ENCODE measurements around the gene SMARCB1. TPM values are rescaled to one million over a fixed set of nuclear protein-coding genes. Genes with fewer than 3 reads are reported as not detected.
A peak's percentile ranks its signal among the peaks of the same experiment; 100 is the strongest.

SMARCB1 gene
- total RNA-seq, 2 experiments from 2014 or later = 112 to 113 TPM

DNA sequence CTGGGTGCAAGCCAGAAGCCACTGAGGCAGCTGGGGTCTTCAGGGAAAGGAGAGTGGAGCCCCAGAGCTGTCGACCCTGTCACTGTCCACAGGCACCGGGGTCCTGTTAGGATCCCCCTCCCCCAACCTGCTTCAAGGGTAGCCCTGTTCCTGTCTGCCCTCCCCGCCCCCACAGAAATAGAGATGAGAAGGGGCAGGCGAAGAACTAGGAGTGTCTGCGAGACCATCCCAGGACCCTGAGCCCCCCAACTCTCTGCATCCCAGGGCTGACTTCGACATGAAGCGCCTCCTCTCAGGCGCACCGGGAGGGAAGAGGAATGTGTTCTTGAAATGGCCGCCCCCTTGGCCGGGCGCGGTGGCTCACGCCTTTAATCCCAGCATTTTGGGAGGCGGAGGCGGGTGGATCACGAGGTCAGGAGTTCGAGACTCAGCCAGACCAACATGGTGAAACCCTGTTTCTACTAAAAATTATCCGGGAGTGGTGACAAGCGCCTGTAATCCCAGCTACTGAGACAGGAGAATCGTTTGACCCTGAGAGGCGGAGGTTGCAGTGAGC is 35.2 kb upstream of the SMARCB1 start:
- peak; percentile 51 for DNase-seq
- Mint-ChIP-seq H3K36me3 (ENCODE audit: low read depth) (no peaks in the 10 kb centered on the region), H3K9me3 (ENCODE audit: insufficient read depth) (no peaks in the 10 kb centered on the region), H3K27me3 (ENCODE audit: low read depth) (no peaks in the 10 kb centered on the region), H3K4me3 (peak overlapping the region; percentile 75), H3K4me1 (ENCODE audit: low read depth) (peaks cover 20% of the 10 kb centered on the region), H3K27ac (peak overlapping the region; percentile 88)
- POLR2A ChIA-PET = interaction anchor here (0.9 to 2.6 kb wide), 6 partner anchors 9 to 69 kb away, joined by 3 to 7 read pairs (median 4); partner anchors contain the start of genes C22orf15, CHCHD10 and SMARCB1
- no peak for ATAC-seq
- CTCF ChIA-PET = interaction anchor here (1.0 to 1.5 kb wide), 4 partner anchors 8 to 19 kb away, joined by 3 to 5 read pairs (median 3); no protein-coding TSS in a partner anchor

DNA sequence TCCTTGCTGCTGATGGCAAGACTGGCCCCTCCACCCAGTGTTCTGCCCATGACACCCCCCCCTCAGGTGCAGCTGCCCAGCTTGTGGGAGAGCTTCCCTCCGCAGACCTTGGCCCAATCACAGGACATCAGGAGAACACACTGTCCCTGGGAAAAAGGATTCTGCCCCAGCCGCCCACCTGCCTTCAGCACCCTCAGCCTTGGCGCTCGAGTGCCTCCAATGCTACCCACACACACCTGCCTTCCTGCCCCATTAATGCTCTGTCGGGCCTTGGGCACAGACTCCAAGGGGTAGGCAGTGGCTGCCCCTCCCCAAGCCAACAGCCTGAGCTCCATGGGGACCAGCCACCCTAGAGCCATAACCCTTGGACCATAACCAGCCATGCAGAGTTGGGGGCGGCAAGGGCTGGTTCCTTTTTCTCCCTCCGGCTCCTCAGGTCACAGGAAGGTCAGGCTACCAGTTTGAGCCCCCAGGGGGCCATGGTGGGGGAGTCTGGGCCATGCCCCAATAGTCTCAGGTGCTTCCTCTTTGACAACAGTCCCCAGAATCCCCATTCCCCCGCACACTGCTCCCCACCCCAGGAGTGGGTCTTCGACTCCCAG is 34.6 kb upstream of the SMARCB1 start:
- Mint-ChIP-seq H3K4me1 (ENCODE audit: low read depth) (peaks cover 26% of the 10 kb centered on the region), H3K36me3 (ENCODE audit: low read depth) (no peaks in the 10 kb centered on the region), H3K9me3 (ENCODE audit: insufficient read depth) (no peaks in the 10 kb centered on the region), H3K27me3 (ENCODE audit: low read depth) (no peaks in the 10 kb centered on the region), H3K27ac (peak overlapping the region; percentile 80), H3K4me3 (peak overlapping the region; percentile 69)
- ATAC-seq = no peak
- CTCF ChIA-PET = interaction anchor here (1.1 to 1.5 kb wide), 2 partner anchors 13 to 19 kb away, joined by 3 read pairs; no protein-coding TSS in a partner anchor
- POLR2A ChIA-PET = interaction anchor here (0.9 to 2.6 kb wide), 3 partner anchors 11 to 69 kb away, joined by 3 to 7 read pairs (median 3); partner anchors contain the start of gene C22orf15
- no peak for DNase-seq

DNA sequence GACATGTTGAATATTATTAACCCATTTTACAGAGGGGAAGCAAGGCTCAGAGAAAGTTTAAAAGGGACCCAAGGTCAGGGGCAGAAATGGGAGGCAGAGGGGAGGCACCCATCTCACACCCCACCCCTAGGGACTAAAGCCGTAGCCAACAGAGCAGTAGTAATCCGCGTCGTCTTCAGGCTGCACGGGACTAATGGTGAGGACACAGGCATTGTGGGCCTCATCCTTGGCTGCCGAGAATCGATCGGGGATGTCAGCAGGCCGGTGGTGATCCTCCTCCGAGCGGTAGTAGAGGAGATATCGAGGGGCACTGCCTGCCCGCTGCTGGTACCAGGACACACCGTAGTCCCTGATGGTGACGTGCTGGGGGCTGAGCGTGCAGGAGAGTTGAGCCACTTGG is 34.0 kb upstream of the SMARCB1 start:
- ChIA-PET CTCF (interaction anchor here (1.5 kb wide), 1 partner anchor 12 kb away, joined by 3 read pairs; no protein-coding TSS in a partner anchor), POLR2A (interaction anchor here (1.2 to 2.6 kb wide), 2 partner anchors 10 to 56 kb away, joined by 3 to 7 read pairs; partner anchors contain the start of gene C22orf15)
- Mint-ChIP-seq H3K27me3 (ENCODE audit: low read depth) (no peaks in the 10 kb centered on the region), H3K4me3 (peak overlapping the region; percentile 69), H3K4me1 (ENCODE audit: low read depth) (peaks cover 27% of the 10 kb centered on the region), H3K36me3 (ENCODE audit: low read depth) (no peaks in the 10 kb centered on the region), H3K9me3 (ENCODE audit: insufficient read depth) (no peaks in the 10 kb centered on the region), H3K27ac (no peak overlapping the region)
- DNase-seq (no peak), ATAC-seq (no peak)

DNA sequence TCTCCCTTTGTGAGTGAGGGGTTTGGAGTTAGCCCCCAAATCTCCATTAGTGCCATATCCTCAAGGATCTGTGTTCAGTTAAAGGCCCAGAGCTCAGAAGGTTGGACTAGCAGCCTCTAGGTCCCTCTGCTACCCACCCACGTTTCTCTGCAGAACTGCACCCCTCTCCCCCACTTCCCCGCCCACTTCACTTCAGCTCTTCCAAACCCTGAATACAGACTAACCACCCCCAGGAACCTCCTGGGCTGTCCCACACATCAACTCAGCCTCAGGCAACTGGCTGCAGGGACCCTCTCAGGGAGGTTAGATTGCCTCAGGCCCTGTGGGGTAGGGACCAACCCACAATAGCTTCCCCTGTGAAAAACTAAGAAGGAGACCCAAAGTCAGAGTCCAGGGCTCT is 33.4 kb upstream of the SMARCB1 start:
- ChIA-PET POLR2A (interaction anchor here (1.2 kb wide), 1 partner anchor 57 kb away, joined by 3 read pairs; no protein-coding TSS in a partner anchor), CTCF (no interaction called here)
- Mint-ChIP-seq H3K27ac (no peak overlapping the region), H3K4me1 (ENCODE audit: low read depth) (peaks cover 27% of the 10 kb centered on the region), H3K9me3 (ENCODE audit: insufficient read depth) (no peaks in the 10 kb centered on the region), H3K27me3 (ENCODE audit: low read depth) (no peaks in the 10 kb centered on the region), H3K36me3 (ENCODE audit: low read depth) (no peaks in the 10 kb centered on the region), H3K4me3 (no peak overlapping the region)
- ATAC-seq (no peak), DNase-seq (no peak)

DNA sequence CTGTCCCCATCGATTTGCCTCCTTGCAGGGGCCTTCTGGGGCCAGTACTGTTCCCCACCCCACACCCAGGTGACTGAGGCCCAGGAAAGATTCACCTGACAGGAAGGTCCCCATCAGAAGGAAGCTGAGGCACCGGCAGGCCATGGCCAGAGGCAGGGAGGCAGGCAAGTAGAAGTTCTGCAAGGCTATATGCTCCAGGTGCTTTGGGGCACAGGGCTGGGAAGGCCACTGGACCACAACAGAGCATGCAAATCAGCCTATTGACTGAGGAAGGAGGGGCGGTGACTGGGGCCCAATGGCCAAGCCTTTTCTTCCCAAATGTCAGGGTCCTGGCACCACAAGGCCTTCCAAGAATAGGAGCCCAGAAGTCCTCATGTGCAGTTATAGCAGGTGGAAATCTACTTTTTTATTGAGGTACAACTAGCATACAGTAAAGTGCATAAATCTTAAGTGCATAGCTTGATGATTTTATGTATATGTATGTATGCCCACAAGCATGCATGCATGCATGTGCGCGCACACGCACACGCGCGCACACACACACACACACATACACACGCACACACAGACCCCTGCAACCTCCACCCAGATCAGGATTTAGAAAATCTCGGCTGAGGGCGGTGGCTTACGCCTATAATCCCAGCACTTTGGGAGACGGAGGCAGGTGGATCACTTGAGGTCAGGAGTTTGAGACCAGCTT is 32.4 kb upstream of the SMARCB1 start, which contains the start of gene VPREB3:
Gene VPREB3, minus strand, starts transcription at position 206 of the 700 bp plus-strand sequence. Its CDS starts 62 bp downstream, at position 144.
- DNase-seq (no peak), ATAC-seq (no peak)
- ChIA-PET POLR2A (no interaction called here), CTCF (no interaction called here)
- Mint-ChIP-seq H3K9me3 (ENCODE audit: insufficient read depth) (no peaks in the 10 kb centered on the region), H3K4me3 (no peak within 1 kb of the TSS), H3K36me3 (ENCODE audit: low read depth) (no peaks in the 10 kb centered on the region), H3K27me3 (ENCODE audit: low read depth) (no peaks in the 10 kb centered on the region), H3K27ac (no peak within 1 kb of the TSS), H3K4me1 (ENCODE audit: low read depth) (peaks cover 27% of the 10 kb centered on the region)

DNA sequence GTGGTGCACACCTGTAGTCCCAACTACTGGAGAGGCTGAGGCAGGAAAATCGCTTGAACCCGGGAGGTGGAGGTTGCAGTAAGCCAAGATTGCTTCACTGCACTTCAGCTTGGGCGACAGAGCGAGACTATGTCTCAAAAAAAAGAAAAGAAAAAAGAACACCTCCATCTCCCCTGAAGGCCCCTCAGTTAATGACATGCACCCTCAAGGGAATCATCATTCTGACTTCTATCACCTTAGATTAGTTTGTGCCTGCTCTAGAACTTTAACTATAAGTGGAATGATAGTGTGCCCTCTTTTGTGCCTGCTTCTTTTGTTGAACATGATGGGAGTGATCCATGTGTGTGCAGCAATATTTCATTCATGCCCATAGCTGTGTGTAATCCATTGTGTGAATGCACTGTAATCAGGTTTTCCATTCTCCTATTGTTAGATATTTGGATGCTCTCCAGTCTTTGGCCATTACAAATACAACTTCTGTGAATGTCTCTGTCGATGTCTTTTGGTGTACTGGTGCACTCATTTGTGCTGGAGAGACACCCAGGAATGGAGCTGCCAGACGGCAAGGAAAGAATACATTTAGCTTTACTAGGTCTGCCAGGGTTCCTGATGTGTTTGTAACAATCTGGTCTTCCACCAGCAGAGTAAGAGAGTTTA is 31.7 kb upstream of the SMARCB1 start:
- DNase-seq (no peak), ATAC-seq (no peak)
- Mint-ChIP-seq H3K9me3 (ENCODE audit: insufficient read depth) (no peaks in the 10 kb centered on the region), H3K4me1 (ENCODE audit: low read depth) (peaks cover 21% of the 10 kb centered on the region), H3K27me3 (ENCODE audit: low read depth) (no peaks in the 10 kb centered on the region), H3K36me3 (ENCODE audit: low read depth) (no peaks in the 10 kb centered on the region), H3K27ac (no peak overlapping the region), H3K4me3 (no peak overlapping the region)
- CTCF ChIA-PET = interaction anchor here (2.0 kb wide), 1 partner anchor 13 kb away, joined by 5 read pairs; the partner anchor contains the start of gene CHCHD10
- POLR2A ChIA-PET = no interaction called here

DNA sequence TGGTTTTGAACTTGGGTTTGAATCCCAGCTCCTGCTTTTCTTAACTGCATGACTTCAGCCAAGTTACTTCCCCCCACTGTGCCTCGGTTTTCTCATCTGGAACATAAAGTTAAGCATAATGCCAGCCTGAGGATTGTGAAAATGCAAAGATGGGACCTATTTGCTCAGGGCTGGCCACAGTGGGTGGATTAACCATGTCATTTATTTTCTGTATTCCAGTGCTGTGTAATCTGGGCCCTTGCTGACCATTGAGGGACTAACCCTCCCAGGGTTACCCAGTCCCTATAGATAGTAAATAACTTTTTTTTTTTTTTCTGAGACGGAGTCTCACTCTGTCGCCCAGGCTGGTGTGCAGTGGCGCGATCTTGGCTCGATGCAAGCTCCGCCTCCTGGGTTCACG is 31.1 kb upstream of the SMARCB1 start:
- H3K27me3 Mint-ChIP-seq (ENCODE audit: low read depth) = no peaks in the 10 kb centered on the region
- H3K4me1 Mint-ChIP-seq (ENCODE audit: low read depth) = peaks cover 16% of the 10 kb centered on the region
- H3K27ac Mint-ChIP-seq = no peak overlapping the region

DNA sequence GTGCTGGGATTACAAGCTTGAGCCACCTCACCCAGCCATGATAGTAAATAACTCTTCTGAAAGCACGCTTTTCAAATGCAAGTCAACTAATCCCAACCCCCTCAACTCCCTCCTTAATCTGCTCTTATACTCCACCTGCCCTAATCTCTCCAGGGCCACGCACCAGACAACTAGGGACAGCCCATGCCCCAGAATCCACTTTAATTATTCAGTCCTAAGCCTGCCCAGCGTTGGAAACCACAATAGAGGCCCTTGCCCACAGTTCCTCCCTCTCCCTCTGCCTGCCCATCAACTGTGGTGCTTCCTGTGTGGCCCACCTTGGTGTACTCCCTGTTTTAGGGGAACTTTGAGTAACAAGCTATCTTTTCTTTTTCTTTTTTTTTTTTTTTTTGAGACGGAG is 29.9 kb upstream of the SMARCB1 start:
- no peaks in the 10 kb centered on the region for H3K36me3 Mint-ChIP-seq (ENCODE audit: low read depth)
- ATAC-seq (no peak), DNase-seq (no peak)
- H3K9me3 Mint-ChIP-seq (ENCODE audit: insufficient read depth) = no peaks in the 10 kb centered on the region
- ChIA-PET CTCF (interaction anchor here (0.7 to 2.0 kb wide), 2 partner anchors 9 to 11 kb away, joined by 3 to 5 read pairs; partner anchors contain the start of gene CHCHD10), POLR2A (no interaction called here)
- peak overlapping the region; percentile 21 for H3K27ac Mint-ChIP-seq
- H3K4me3 Mint-ChIP-seq = no peak overlapping the region
- no peaks in the 10 kb centered on the region for H3K27me3 Mint-ChIP-seq (ENCODE audit: low read depth)
- H3K4me1 Mint-ChIP-seq (ENCODE audit: low read depth) = peaks cover 13% of the 10 kb centered on the region

More for the DNA sequence above, 31.1 kb upstream of the SMARCB1 start:
- Mint-ChIP-seq H3K36me3 (ENCODE audit: low read depth) (no peaks in the 10 kb centered on the region), H3K4me3 (no peak overlapping the region), H3K9me3 (ENCODE audit: insufficient read depth) (no peaks in the 10 kb centered on the region)
- DNase-seq (no peak), ATAC-seq (no peak)
- ChIA-PET POLR2A (no interaction called here), CTCF (interaction anchor here (2.0 kb wide), 1 partner anchor 13 kb away, joined by 5 read pairs; the partner anchor contains the start of gene CHCHD10)

DNA sequence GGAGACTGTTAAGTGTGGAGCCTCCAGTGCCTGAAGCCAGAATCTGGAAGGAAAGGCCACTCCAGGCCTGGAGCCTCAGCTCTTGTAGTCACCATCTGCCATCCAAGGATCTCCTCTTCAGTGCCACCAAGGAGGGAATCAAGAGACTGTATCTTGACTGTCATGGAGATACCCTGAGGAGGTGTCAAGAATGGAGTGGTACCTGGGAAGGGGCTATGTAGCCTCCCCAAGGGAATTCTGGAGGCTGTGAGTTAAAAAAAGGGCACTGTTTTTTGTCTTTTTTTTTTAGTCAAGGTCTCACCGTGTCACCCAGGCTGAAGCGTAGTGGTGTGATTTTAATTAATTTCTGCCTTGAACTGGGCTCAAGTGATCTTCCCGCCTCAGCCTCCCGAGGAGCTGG is 27.2 kb upstream of the SMARCB1 start:
- Mint-ChIP-seq H3K4me1 (ENCODE audit: low read depth) (peaks cover 32% of the 10 kb centered on the region), H3K9me3 (ENCODE audit: insufficient read depth) (no peaks in the 10 kb centered on the region), H3K27ac (no peak overlapping the region), H3K4me3 (no peak overlapping the region), H3K27me3 (ENCODE audit: low read depth) (no peaks in the 10 kb centered on the region), H3K36me3 (ENCODE audit: low read depth) (peaks cover 5% of the 10 kb centered on the region)
- ATAC-seq (no peak), DNase-seq (no peak)
- POLR2A ChIA-PET = interaction anchor here (1.5 kb wide), 1 partner anchor 8 kb away, joined by 4 read pairs; the partner anchor contains the start of gene ZNF70
- CTCF ChIA-PET = interaction anchor here (1.0 kb wide), 1 partner anchor 9 kb away, joined by 3 read pairs; the partner anchor contains the start of gene ZNF70

DNA sequence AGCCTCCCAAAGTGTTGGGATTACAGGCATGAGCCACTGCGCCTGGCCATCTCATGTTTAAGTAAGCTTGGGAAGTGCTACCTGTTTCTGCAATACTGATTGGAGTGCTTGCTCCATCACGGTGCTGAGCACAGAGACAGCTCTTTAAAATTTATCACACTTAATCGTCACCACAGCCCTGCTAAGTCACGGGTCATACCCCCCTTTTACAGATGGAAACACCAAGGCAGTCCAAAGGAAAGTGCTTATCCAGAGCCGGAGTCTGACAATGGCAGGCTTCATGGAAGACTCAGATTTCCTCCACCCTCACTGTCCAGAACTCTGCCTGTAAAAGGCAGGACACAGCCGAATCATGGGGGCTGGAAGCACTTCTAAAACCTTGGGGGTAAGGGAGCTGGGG is 26.7 kb upstream of the SMARCB1 start:
- CTCF ChIA-PET = no interaction called here
- ATAC-seq = no peak
- Mint-ChIP-seq H3K27ac (no peak overlapping the region), H3K27me3 (ENCODE audit: low read depth) (no peaks in the 10 kb centered on the region), H3K4me1 (ENCODE audit: low read depth) (peaks cover 36% of the 10 kb centered on the region), H3K36me3 (ENCODE audit: low read depth) (peaks cover 10% of the 10 kb centered on the region), H3K9me3 (ENCODE audit: insufficient read depth) (no peaks in the 10 kb centered on the region), H3K4me3 (no peak overlapping the region)
- DNase-seq = no peak
- POLR2A ChIA-PET = interaction anchor here (1.5 kb wide), 1 partner anchor 9 kb away, joined by 4 read pairs; the partner anchor contains the start of gene ZNF70
